Femur (tissue), 1 donor: ENCODE measurements around the gene CRYGS.
A peak's percentile ranks its signal among the peaks of the same experiment; 100 is the strongest.
"Not testable (repeated sequence)": the region's sequence is repeated elsewhere in the genome, so short reads cannot be mapped to it uniquely, and the experiment has no call there.

Experiments used
- DNase-seq: peaks from one replicate; pipeline ENCODE4 v3.0.0-alpha.2; 2017

Gene CRYGS

DNA sequence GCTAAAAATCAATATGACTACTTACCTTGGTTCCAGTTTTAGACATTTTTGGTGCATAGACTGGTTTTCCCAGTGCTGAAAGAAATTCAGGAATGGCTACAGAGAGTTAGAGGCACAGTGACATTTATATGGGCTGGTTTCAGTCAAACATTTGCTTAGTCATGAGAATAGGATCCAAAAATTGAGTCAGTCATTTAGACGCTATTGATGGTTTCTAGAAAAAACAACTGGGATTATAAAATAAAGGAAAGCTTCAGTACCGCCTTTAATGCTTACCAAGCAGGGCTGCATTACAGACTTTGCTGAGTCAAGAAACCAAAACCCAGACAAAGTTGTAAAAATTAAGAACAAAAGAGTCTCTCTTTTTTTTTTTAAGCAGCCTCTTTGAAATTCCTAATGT lies at the start of gene CRYGS:
Gene CRYGS, minus strand, starts transcription at position 100 of the 400 bp plus-strand sequence. Its CDS starts 54 bp downstream, at position 46.
- no peak for DNase-seq

DNA sequence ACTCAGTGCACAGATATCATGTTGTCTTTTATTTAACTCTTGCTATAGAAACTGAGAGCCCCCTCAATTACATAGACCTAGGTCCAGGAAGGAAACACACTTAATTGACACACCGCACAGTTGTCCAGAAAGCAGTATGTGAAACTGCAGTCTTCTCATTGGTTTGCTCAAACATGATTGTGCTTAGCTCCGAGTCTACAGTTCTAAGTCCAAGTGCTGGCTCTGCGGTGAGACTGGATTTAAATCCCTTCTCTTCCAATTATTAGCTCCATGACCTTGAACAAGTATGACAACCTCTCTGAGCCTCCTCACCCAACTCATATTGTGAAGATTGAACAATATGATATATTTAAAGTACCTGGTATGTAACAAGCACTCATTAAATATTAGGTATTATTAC lies 49.7 kb upstream of the CRYGS start:
- DNase-seq, result no peak

DNA sequence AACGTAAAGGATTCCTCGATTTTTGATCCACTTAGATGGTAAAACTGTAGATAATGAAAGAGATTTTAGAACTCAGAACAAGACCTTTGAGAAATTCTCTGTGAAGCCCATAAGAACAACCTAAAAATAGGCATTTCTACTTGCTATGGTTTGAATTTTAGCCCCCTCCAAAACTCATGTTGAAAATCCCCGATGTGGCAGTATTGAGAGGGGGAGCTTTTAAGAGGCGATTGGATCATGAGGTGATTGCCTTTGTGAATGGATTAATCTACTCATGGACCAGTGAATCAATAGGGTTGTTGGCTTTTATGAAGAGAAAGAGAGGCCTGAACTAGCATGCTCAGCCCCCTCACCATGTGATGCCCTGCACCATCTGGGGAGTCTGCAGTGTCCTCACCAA lies 48.5 kb upstream of the CRYGS start:
- DNase-seq, result no peak

DNA sequence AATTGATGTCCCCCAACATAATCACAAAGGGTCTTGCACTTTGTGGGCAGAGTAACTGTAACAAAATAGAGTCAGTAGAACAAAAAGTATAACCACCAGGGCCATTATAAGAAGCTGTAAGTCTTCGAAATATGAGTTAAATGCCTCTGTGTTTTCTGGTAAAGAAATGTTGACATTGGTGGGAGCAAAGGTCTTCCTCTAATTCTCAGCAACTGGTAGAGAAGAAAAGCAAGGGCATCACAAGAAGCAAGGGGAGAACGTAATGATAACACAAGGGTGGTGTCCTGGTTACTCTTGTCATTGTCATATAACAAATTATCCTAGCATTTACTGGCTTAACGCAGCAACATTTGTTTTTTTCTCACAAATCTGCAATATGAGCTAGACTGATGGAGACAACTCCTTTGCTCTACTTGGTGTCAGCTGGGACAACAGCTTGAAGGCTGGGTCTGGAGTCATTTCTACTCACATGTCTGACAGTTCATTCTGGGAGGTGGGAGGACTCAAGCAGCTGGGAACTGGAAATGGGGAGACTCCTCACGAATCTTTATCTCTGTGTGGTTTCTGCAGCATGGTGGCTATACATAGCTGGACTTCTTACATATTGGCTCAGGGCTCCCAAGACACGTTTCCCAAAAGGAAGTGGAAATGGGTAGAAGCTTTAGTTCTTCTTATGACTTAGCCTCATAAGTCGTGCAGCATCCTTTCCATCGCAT lies 46.6 kb upstream of the CRYGS start:
- no peak for DNase-seq

DNA sequence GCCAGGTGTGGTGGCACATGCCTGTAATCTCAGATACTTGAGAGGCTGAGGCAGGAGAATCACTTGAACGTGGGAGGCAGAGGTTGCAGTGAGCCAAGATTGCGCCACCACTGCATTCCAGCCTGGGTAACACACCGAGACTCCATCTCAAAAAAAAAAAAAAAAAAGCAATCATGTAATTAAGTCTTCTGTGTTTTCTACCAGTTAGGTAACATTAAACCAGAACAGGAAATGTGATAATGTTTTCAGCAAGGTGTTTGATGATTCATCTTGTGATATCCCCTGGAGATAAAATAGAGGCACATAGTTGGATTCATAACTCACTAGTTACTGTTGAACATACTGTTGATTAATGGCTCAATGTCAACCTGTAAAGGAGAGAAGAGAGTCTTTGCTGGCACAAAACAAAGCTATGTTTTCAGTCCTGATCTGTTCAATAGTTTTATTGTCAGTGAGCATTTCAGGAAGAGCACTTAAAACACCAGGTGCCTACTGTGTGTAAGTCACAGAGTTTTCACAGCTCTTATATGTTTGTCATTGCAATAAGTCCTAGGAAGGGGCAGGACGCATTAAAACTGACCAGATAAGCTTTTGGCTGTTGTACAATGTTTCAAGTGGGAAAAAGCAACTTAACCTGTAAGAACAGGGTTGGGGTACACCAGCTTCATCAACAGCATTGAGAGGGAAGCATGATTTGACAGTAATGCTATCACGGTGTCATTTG lies 45.8 kb upstream of the CRYGS start:
- DNase-seq, result no peak

DNA sequence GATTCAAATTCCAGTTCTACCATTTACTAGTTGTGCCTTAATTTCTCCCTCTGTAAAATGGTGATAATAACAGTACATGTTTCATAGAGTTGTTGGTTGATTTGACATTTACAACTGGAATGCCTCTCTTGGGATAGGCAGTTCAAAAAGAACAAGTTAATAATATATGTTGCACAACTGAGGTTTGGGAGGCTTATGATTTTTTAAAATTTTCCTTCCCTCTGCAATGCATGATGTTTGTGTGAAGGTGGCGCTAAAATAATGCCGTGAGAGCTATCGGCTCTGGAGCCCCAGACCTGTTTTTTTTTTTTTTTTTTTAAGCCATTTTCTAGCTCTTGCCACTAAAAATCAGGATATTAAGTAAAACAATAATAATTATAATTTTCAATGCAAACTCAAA lies 44.9 kb upstream of the CRYGS start:
- DNase-seq, result no peak

DNA sequence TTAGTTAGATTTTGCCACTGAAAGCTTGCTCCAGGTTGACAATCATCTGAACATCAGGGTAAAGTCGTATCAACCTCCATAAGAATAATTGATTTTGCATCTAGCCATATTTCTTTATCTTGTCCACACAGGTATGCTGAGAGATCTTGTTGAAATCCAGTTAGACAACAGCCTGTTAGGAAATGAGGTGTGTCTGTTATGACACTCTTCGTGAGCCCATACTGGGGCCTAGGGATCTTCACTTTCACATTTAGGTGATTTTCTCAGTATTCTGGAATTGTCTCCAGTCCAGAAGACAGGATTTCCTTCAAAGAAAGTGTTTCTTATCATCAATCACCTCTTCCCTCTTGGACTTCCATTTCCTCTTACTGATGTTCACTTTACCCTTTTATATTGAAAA lies 44.5 kb upstream of the CRYGS start:
- DNase-seq, result no peak

DNA sequence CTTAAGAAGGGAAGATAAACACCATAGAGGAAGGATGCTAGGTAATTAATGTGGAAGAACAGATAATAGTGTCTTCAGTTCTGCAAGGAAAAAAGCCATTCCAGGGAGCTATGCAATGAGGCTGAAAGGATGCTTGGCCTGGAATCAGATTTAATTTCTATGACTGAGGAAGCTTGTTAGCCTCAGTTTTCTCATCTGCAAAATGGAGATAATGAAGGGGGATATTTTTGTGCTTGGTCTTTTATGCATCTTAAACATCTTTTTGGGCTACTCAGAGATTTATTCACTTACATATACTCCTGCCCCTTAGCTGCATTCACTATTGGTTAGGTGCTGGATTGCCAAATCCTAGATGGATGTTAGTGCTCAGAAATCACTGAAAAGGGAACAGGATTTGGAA lies 43.0 kb upstream of the CRYGS start:
- no peak for DNase-seq

DNA sequence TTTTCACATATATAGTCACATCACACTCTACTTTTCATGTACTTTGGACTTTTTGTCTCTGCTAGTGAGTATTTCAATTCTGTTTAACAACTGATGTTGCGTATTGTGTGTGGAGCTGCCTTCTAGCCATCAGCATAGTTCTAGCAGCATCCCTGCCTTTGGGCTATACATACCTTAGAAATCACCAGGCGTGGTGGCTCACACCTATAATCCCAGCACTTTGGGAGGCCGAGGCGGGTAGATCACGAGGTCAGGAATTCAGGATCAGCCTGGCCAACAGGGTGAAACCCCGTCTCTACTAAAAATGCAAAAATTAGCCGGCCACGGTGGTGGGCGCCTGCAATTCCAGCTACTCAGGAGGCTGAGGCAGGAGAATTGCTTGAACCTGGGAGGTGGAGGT lies 42.1 kb upstream of the CRYGS start:
- DNase-seq, result not testable (repeated sequence)

DNA sequence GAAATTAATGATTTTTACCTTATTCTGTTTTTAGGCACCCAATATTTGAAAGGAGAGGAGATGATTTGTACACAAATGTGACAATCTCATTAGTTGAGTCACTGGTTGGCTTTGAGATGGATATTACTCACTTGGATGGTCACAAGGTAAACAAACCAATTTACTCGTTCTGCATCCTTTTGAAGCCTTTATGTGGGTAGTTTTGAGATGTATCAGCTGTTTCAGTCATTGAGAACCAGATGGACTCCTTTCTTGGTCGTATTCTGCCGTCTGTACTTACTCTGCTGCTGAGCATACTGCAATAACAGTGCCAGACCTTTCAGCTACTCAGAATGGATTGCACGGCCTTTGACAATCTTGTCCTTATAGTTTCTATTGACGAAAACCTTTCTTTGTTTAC lies 39.7 kb upstream of the CRYGS start:
- DNase-seq, result no peak

DNA sequence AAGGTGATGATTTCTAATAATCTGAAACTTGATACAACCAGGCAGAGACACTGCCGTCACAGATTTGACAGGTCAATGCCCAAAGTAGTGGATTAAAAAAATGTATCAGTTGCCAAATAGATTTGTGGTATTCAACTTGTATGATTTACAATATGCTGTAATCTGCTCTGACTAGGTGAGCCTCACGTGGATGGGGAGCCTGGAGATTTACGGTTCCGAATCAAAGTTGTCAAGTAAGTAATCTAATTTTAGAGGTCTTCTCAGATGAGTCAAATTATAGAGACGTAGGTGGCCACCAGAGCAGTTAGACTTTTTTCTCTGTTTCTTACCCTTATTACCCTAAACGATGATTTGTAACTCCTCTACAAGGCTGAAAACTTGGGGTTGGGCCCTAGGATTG lies 38.4 kb upstream of the CRYGS start:
- DNase-seq, result no peak

DNA sequence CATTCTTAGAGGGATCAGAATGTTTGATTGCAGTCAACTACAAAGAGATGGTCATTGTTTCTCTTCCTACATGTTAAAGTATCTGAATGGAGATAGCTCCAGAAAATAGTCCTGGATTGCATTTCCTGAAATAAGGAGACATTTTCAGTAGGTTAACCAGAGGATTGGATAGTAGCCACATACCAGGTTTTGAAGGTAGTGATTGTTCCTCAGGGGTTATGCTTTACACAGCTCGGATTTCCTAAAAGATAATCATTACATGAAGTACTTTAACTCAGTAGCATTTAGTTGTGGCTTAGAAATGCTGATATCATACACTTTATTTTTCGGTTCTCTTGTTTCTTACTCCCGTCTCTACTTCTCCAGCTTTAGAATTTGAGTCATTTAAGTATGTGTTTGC lies 36.6 kb upstream of the CRYGS start:
- no peak for DNase-seq

DNA sequence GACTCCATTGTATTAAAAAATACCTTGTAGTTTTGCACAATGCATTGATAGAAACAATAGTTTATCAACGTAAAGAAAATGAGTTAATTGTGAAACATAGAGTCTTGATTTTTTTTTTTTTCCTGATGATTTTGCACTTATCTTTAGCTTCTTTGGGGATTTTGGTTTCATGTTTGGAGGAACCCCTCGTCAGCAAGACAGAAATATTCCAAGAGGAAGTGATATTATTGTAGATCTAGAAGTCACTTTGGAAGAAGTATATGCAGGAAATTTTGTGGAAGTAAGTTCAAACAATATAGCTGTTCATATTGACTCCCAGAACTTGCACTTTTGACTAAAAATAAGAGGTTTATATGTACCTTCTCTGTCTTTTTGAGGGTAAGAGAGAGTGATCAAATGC lies 33.3 kb upstream of the CRYGS start:
- DNase-seq, result no peak

DNA sequence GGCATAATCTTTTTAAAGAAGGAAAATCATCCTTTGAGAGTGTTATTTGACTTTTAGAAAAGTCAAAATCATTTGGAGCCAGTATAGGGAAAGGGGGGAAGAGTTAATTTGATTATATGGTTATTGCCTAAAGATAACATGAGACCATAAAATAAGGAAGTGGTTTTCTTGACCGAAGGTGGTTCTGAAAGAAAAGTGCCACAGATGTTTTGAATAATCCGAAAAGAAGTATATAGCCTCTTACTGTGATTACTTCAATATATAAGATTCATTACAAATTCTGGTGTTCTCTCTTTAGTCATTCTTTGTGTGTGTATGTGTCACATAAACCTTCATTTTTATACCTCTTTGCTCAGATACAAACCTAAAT lies 27.4 kb upstream of the CRYGS start:
- DNase-seq, result no peak

DNA sequence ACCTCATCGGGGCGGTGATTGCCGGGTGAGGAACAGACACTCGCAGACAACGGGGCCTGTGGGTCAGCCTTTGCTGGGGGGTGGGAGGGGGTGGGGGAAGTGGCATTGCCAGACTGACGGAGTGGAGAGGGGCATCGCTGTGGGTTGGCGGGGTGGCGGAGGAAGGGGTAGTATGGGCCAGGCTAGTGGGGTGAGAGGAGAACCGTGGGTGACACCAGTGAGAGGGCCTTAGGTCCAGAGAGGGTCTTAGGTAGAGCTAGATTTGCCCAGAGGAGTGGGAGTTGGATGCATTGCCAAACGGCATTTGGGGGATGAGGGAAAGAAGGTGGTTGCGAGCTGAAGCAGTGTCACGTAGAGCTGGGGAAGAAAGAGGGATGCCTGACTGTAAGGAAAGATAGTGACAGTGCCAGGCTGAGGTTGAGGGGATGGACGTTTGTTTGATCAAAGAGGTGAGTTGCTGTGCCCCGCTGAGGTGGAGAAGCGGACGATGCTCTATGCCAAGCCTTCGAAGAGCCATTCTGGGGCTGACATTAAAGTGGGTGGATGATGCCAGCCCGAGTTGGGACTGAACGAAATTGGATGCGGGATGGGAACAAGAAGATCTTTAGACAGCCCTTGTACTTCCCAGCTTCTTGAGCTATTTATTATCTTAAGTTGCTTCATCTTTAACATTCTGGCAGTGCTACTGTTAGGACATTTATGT lies 26.9 kb upstream of the CRYGS start:
- DNase-seq, result no peak

DNA sequence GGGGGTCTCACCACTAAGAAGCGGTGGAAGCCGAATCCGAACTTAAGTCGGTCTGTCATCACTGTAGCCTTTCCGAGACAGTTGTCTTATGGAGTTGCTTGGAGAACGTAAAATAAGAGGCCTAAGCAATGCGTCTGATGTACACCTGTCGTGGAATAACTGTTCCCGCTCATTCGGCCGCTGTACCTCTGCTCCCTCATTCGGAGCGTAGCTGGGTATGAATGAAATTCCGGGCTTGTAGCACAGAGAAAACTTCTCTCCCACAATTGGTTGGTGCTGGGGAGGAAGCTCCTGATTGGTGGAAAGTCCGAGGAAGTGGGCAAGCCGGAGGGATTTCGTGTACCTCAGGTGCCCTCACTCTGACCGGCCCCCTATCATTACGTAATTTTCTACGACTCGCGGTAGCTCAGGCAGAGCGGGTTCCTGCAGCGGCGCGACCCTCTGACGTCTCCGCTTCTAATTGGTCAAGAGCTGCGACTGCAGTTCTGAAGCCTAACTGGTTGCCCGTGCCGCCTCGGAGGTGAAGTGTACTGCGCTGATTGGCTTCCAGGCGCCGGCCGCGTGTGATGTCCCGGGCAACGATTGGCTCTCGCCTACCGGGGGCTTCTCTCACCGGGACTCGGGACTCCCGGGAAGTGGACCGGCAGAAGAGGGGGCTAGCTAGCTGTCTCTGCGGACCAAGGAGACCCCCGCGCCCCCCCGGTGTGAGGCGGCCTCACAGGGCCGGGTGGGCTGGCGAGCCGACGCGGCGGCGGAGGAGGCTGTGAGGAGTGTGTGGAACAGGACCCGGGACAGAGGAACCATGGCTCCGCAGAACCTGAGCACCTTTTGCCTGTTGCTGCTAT lies 26.1 kb upstream of the CRYGS start, which contains the start of gene DNAJB11:
Gene DNAJB11, plus strand, starts transcription at position 625 of the 845 bp plus-strand sequence. Its CDS starts 178 bp downstream, at position 803.
- peak; percentile 100 for DNase-seq

DNA sequence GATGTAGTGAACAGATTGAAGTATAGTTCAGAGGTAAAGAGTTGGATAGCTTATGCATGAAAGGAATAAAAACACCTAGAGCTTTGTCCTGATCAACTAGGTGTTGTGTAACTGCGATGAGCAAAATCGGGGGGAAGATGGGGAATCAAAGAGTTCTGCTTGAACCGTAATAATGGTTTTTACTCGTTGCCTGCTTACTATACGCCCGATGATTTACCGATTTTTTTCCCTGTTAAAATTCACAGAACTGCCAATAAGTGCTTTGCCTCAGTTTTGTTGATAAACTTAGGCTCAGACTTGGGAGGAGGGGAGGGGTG lies 25.6 kb upstream of the CRYGS start:
- no peak for DNase-seq

DNA sequence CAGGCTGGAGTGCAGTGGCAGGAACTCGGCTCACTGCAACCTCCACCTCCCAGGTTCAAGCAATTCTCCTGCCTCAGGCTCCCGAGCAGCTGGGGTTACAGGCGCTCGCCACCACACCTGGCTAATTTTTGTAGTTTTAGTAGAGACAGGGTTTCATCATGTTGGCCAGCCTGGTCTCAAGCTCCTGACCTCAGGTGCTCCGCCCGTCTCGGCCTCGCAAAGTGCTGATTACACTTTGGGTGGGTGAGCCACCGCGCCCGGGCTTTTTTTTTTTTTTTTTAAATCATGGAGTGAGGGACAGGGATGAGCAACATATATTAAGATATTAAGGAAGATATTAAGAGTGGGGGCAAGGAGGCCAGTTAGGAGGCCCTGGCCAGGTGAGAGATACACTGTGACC lies 25.2 kb upstream of the CRYGS start:
- not testable (repeated sequence) for DNase-seq

DNA sequence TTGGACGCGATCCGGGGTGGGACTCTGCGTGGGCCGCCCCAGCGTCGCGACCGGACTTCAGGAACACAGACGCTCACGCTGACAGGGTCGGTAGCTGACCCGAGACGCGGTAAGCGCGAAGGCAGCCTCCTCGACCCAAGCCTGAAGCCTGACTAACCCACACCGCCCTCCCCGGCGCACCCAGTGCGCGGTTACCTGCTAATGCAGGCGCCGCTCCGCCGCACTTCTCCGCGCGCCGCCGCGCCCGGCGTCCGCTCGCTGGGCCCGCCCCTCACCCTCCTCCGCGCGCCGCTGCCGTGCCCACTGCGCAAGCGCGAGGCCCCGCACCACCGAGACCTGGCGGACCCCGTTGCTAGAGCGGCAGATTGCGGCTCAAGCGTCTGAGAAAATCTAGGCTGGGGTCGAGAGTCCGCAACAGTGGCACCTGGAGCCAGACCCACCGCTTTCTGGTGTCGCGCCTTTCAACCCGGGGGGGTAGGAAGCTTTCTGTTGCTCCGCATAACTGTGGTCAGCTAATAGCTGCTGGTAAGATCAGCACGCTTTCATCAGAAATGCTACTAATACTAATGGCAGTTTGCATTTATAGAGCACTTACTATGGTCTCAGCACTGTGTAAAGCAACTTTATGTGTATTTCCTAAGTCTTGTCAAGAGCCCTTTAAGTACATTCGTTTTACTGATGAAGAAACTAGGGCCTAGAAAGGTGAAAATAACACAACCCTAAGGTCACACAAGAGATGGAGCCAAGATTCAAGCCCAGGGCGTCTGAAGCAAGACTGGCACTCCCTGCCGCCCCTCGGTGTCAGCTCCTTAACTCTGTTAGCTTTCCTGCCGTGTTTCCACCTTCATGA lies 23.1 kb upstream of the CRYGS start, which contains the start of gene TBCCD1:
Gene TBCCD1, minus strand, starts transcription at position 268 of the 850 bp plus-strand sequence. CDS start 3,010 bp downstream, outside the sequence.
- peak; percentile 96 for DNase-seq

DNA sequence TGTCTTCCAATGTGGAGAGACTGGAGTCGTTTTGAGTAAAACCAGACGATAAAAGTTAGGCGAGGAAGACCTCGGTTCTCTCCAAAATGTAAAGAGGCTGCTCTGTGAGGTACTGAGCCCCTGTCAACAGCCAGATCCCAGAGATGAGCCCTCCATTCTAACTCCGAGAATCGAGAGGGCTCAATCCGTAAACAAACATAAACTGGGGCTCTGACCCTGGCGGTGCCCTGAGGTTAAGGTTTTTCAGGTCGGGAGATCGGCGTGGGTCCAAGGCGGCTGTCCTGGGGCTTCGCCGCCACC lies 22.5 kb upstream of the CRYGS start:
- no peak for DNase-seq

DNA sequence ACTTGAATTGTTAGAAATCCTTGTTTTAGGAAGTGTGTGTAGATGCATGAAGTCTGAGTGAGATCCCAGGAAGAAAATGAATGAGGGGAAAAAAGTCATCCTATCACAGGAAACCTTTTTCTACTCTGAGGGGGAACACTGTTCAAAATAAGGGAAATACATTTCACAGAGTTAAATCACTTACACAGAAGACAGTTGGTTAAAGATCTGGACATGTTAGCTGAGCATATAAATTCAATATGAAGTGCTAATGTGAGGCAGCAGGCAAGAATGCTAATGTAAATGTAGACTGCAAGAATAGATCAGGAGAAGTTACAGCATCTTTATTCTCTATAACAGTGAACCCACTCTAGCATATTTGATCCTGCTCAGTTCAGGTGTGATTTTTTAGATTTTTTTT lies 20.4 kb upstream of the CRYGS start:
- DNase-seq, result no peak

DNA sequence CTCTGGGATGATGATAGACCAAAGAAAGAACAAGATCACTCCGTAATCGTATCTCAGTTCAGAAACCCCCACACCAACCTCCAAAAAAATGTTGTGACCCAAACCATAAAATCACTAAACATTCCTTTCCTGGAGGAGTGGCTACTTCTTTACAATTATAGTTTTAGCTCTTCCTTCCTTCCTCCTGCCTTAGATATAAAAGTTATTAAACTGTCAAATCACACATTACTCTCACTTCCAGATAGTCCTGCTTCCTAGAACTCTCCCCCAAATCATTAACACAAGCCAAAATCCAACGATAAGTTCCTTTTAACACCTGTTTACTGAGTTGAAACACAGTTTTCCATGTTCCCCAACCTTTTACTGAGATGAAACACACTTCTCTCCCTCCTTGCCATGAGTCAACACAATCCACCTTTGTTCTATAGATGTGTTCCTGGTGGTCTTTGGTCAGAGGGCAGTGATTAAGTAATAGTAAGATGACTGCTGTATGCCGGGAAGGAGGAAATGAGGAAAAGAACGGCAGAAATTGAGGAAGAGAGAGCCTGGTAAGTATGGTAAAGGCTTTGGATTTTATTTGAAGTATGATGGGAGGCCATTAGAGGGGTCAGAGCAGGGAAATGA lies 8.3 kb upstream of the CRYGS start:
- DNase-seq, result no peak
